ENCODE measurements around the gene CAMTA1.
A peak's percentile ranks its signal among the peaks of the same experiment; 100 is the strongest.
"Not testable (repeated sequence)": the region's sequence is repeated elsewhere in the genome, so short reads cannot be mapped to it uniquely, and the experiment has no call there.

Gene CAMTA1

GRCh38 chr1:7675431-7676273, 890.4 kb downstream of the CAMTA1 start:
- no peak for DNase-seq

GRCh38 chr1:7676274-7676945, 891.2 kb downstream of the CAMTA1 start:
- DNase-seq: no peak

- DNase-seq: no peak
Observed at GRCh38 chr1:7677111-7677510, 891.9 kb downstream of the CAMTA1 start.

GRCh38 chr1:7677815-7678214, 892.6 kb downstream of the CAMTA1 start:
- DNase-seq: no peak

- no peak for DNase-seq
Observed at GRCh38 chr1:7678491-7679158, 893.4 kb downstream of the CAMTA1 start.

- DNase-seq: no peak
Observed at GRCh38 chr1:7679159-7679872, 894.1 kb downstream of the CAMTA1 start.

GRCh38 chr1:7679873-7680206, 894.6 kb downstream of the CAMTA1 start:
- DNase-seq: no peak

- DNase-seq: peak; percentile 57 to 83 (median 68)
Observed at GRCh38 chr1:7680207-7680954, 895.1 kb downstream of the CAMTA1 start.

GRCh38 chr1:7680955-7681268, 895.7 kb downstream of the CAMTA1 start:
- DNase-seq: no peak

- no peak for DNase-seq
Observed at GRCh38 chr1:7681401-7681800, 896.1 kb downstream of the CAMTA1 start.

GRCh38 chr1:7683521-7683920, 898.3 kb downstream of the CAMTA1 start:
- no peak for DNase-seq

- DNase-seq: no peak
Observed at GRCh38 chr1:7684132-7684531, 898.9 kb downstream of the CAMTA1 start.

- no peak for DNase-seq
Observed at GRCh38 chr1:7684861-7685635, 899.8 kb downstream of the CAMTA1 start.

- no peak for DNase-seq
Observed at GRCh38 chr1:7686301-7686850, 901.1 kb downstream of the CAMTA1 start.

GRCh38 chr1:7687411-7687810, 902.2 kb downstream of the CAMTA1 start:
- no peak for DNase-seq

GRCh38 chr1:7688659-7689058, 903.4 kb downstream of the CAMTA1 start:
- no peak for DNase-seq

GRCh38 chr1:7689307-7689706, 904.1 kb downstream of the CAMTA1 start:
- DNase-seq: not testable (repeated sequence)

- no peak for DNase-seq
Observed at GRCh38 chr1:7690076-7690475, 904.8 kb downstream of the CAMTA1 start.

GRCh38 chr1:7690496-7691182, 905.4 kb downstream of the CAMTA1 start:
- no peak for DNase-seq

- no peak for DNase-seq
Observed at GRCh38 chr1:7691576-7691975, 906.3 kb downstream of the CAMTA1 start.

- DNase-seq: no peak
Observed at GRCh38 chr1:7692005-7692404, 906.8 kb downstream of the CAMTA1 start.

Measured in suppressor macrophage (primary cell).